ENCODE measurements around the gene ARHGAP10. TPM values are rescaled to one million over a fixed set of nuclear protein-coding genes. Genes with fewer than 3 reads are reported as not detected.

Gene ARHGAP10
- total RNA-seq, 1 donor from 2014 or later, result 25.5 TPM

DNA sequence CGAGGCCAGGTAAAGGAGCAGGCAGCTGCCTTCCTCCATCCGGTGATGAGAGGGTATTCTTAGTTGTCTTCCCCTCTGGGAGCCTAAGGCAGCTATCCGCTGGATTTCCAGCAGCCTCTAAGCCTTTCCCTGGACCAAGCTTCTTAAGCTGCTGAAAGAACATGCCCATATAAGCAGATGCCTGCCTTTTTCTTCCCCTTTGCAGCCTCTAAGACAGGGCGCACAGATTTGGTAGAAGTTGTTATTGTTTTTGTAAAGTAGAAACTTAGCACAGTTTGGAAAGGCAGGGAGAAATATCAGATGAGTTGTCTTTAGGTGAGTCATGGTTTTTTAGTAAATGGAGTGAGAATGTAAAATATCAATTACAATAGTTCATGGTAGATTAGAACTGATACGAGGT lies 210.8 kb downstream of the ARHGAP10 start:
- Mint-ChIP-seq H3K36me3 (peaks cover 27% of the 10 kb centered on the region), H3K27me3 (no peaks in the 10 kb centered on the region), H3K9me3 (no peaks in the 10 kb centered on the region), H3K4me3 (no peak overlapping the region), H3K27ac (no peak overlapping the region), H3K4me1 (ENCODE audit: unreplicated experiment) (no peaks in the 10 kb centered on the region)
- no peak for DNase-seq (ENCODE audit: extremely low spot score, unreplicated experiment)
- TF ChIP-seq, protein P1, sequence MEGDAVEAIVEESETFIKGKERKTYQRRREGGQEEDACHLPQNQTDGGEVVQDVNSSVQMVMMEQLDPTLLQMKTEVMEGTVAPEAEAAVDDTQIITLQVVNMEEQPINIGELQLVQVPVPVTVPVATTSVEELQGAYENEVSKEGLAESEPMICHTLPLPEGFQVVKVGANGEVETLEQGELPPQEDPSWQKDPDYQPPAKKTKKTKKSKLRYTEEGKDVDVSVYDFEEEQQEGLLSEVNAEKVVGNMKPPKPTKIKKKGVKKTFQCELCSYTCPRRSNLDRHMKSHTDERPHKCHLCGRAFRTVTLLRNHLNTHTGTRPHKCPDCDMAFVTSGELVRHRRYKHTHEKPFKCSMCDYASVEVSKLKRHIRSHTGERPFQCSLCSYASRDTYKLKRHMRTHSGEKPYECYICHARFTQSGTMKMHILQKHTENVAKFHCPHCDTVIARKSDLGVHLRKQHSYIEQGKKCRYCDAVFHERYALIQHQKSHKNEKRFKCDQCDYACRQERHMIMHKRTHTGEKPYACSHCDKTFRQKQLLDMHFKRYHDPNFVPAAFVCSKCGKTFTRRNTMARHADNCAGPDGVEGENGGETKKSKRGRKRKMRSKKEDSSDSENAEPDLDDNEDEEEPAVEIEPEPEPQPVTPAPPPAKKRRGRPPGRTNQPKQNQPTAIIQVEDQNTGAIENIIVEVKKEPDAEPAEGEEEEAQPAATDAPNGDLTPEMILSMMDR (conservative IDR thresholded peaks at IDR 0.05), result no peak

DNA sequence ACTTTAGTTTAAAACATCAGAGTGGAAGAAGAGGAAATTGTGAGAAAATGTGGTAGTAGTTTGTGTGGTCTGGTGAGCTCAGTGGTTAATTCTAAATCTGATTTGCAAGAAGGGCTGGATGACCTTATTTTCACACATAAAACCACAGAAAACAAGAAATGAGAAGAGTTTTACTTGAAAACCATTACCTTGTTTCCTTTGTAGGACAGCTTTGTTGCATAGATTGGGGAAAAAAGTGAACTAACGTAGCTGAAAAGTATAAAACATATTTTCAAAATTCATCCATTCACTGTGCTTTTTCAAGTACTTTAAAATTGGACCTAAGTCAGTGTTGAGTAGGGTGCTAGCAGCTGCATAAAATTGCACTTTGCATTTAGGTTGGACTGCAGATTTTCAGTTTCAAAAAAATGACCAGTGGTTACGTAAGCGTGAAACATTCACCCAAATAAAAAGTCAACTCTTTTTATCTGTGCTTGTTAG lies 211.3 kb downstream of the ARHGAP10 start:
- no peak overlapping the region for H3K27ac Mint-ChIP-seq
- no peaks in the 10 kb centered on the region for H3K9me3 Mint-ChIP-seq
- no peaks in the 10 kb centered on the region for H3K4me1 Mint-ChIP-seq (ENCODE audit: unreplicated experiment)
- H3K4me3 Mint-ChIP-seq, result no peak overlapping the region
- TF ChIP-seq, protein P1 (conservative IDR thresholded peaks at IDR 0.05), result no peak
- peaks cover 30% of the 10 kb centered on the region for H3K36me3 Mint-ChIP-seq
- no peaks in the 10 kb centered on the region for H3K27me3 Mint-ChIP-seq
- no peak for DNase-seq (ENCODE audit: extremely low spot score, unreplicated experiment)

DNA sequence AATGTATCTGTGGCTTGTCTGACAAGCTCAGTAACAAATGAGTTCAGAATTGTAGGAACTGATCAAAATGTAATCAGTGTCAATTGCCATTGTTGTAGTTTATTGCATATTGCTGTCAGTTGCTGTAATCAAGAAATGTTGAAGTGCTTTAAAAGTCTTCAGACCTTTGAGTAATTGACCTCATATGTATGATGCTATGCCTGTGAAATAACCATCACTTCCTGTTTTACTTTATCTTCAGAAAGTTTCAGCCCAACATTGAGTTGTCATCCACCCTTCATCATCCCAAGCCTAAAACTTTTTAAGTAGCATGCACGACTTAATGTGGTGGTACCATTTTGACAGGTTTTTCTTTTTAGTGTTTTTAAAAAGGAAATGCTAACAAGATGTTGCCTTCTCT lies 212.4 kb downstream of the ARHGAP10 start:
- no peak overlapping the region for H3K27ac Mint-ChIP-seq

DNA sequence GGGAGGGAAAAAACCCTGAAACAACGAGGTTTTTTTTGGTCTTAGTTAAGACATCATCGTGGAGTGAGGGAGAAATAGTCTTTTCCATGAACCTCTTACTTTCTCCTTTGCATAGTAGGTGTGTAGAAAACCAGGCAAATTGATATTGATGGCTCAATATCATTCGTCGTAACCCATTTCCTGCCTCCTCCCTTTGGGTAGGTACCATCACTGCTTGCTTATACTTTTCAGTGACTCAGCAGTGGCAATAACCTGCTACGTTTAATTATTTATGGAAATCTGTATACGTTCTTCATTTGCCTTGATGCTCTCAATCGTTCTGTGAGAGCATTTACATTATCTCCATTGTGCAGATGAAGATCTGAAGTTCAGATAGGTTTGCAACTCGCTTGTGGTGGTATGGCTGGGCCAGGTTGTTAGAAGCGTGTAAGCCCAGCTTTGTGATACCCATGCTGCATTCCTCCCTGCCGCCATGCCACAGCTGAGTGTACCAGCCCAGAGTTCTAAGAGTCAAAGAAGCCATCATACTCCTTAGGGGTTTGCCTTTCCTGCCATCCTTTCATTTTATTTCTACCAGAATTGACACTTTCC lies 212.9 kb downstream of the ARHGAP10 start:
- H3K27me3 Mint-ChIP-seq, result no peaks in the 10 kb centered on the region
- TF ChIP-seq, protein P1 (conservative IDR thresholded peaks at IDR 0.05), result no peak

More for the DNA sequence above, 212.4 kb downstream of the ARHGAP10 start:
- H3K4me3 Mint-ChIP-seq, result no peak overlapping the region
- DNase-seq (ENCODE audit: extremely low spot score, unreplicated experiment), result no peak
- H3K4me1 Mint-ChIP-seq (ENCODE audit: unreplicated experiment), result no peaks in the 10 kb centered on the region
- TF ChIP-seq, protein P1 (conservative IDR thresholded peaks at IDR 0.05), result no peak
- H3K9me3 Mint-ChIP-seq, result no peaks in the 10 kb centered on the region
- peaks cover 25% of the 10 kb centered on the region for H3K36me3 Mint-ChIP-seq
- no peaks in the 10 kb centered on the region for H3K27me3 Mint-ChIP-seq

DNA sequence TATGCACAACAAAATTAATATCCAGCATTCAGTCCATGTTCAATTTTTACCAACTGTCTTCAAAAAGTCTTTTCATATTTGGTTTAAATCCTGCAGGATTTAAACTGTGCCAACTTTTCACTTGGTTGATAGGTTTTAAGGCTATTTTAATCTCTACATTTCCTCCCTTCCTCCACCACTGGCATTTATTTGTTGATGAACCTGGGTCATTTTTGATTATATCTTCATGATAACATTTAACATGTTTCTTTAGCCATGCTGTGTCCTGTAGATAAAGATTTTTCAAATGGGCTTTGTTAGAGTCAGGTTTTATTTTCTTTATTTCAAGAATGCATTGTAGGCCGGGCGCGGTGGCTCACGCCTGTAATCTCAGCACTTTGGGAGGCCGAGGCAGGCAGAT lies 216.4 kb downstream of the ARHGAP10 start:
- no peaks in the 10 kb centered on the region for H3K4me1 Mint-ChIP-seq (ENCODE audit: unreplicated experiment)
- H3K27ac Mint-ChIP-seq, result no peak overlapping the region
- no peak overlapping the region for H3K4me3 Mint-ChIP-seq
- H3K27me3 Mint-ChIP-seq, result no peaks in the 10 kb centered on the region
- TF ChIP-seq, protein P1 (conservative IDR thresholded peaks at IDR 0.05), result no peak
- DNase-seq (ENCODE audit: extremely low spot score, unreplicated experiment), result no peak
- peaks cover 44% of the 10 kb centered on the region for H3K36me3 Mint-ChIP-seq
- no peaks in the 10 kb centered on the region for H3K9me3 Mint-ChIP-seq

More for the DNA sequence above, 212.9 kb downstream of the ARHGAP10 start:
- Mint-ChIP-seq H3K36me3 (peaks cover 28% of the 10 kb centered on the region), H3K9me3 (no peaks in the 10 kb centered on the region), H3K4me1 (ENCODE audit: unreplicated experiment) (no peaks in the 10 kb centered on the region), H3K27ac (no peak overlapping the region), H3K4me3 (no peak overlapping the region)
- no peak for DNase-seq (ENCODE audit: extremely low spot score, unreplicated experiment)
